Uterus (tissue), 4 donors: ENCODE results near the gene KCNQ1. TPM values are rescaled to one million over a fixed set of nuclear protein-coding genes. Genes with fewer than 3 reads are reported as not detected.

Source experiments
- DNase-seq, 2 donors: peaks; one replicate each; pipeline ENCODE4 v3.0.0-alpha.2; 2019 to 2020
- H3K27ac ChIP-seq, 2 donors: fragments of 200-600 bp; sonication (generic); 1 replicate in 1 of 2; 2 replicates in 1 of 2; pipeline ENCODE4 v1.5.1; 2016 to 2018
- H3K27me3 ChIP-seq, 2 donors: fragments of 200-600 bp; sonication (generic); one replicate each; pipeline ENCODE4 v1.5.1; 2018 to 2019; ENCODE audit warnings: control low read depth in 1 of 2
- H3K36me3 ChIP-seq, 2 donors: fragments of 200-600 bp; sonication (generic); one replicate each; pipeline ENCODE4 v1.5.1; 2019; ENCODE audit warnings: control low read depth in 1 of 2
- H3K4me1 ChIP-seq, 2 donors: fragments of 200-600 bp; sonication (generic); one replicate each; pipeline ENCODE4 v1.5.1; 2018 to 2019; ENCODE audit warnings: control low read depth in 1 of 2
- H3K4me3 ChIP-seq, 2 donors: fragments of 200-600 bp; sonication (generic); 1 replicate in 1 of 2; 2 replicates in 1 of 2; pipeline ENCODE4 v1.5.1; 2018 to 2019; ENCODE audit warnings: mild to moderate bottlenecking in 1 of 2
- H3K9me3 ChIP-seq, 2 donors: fragments of 200-600 bp; sonication (generic); one replicate each; pipeline ENCODE4 v1.5.1; 2019; ENCODE audit warnings: control low read depth in 1 of 2
- POLR2A ChIP-seq, 2 donors: fragments of 450-650 bp; IDR thresholded peaks; one replicate each; pipeline ENCODE4 v1.6.1; 2016; ENCODE audit warnings: antibody characterized with exemption in 2 of 2, mild to moderate bottlenecking in 1 of 2, moderate library complexity in 1 of 2
- intact Hi-C: fragments of 100-400 bp; cut with DNase I; formaldehyde crosslinking; loops from one replicate; pipeline ENCODE4 v1.15.1; 2023; ENCODE audit warnings: low total_unique reads
- total RNA-seq, 4 donors: library from RNA; depleted of rRNA in 3 of 4; stranded (reverse); fragments of >200 nt in 3 of 4; gene quantifications; one replicate each; pipeline versions ENCODE4 v1.1.0 to v1.2.4, GENCODE V29; 2014 to 2023
- TF ChIP-seq, protein P1 (sequence below), 4 experiments: fragments of 200-600 bp in 2 of 4; fragments of 450-650 bp in 2 of 4; sonication (generic) in 2 of 4; IDR thresholded peaks; one replicate each; pipeline ENCODE4 v1.5.1; 2016 to 2019; ENCODE audit warnings: antibody characterized with exemption in 4 of 4, mild to moderate bottlenecking in 2 of 4, moderate library complexity in 1 of 4
- donor health status: DM: yes; HTN: yes; CAD: no.

The KCNQ1 gene
- total RNA-seq, 4 donors from 2014 or later: 2.6 to 10.4 (median 5.4) TPM

DNA sequence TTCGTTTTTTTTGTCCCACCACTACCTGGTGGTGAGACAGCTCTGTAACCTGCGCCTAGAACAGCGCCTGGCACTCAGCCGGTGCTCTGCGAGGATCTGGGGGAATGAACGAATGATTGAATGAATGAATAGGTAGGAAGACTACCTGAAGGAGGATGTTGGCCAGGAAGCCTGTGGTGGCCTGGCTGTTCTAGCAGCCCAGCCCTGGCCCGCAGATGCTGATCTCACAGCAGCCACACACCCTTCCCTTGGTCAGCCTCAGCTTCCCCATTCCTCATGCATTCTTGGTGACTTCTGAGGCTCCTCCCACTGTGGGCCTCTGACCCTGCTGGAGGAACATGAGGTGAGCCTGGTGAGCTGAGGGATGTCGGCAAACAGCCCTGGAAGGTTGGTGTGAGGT is 4.2 kb upstream of the KCNQ1 start:
- DNase-seq: no peak
- intact Hi-C loops: no loop called here
- Histone ChIP-seq H3K4me1 (no peaks in the 10 kb centered on the region), H3K27ac (no peak overlapping the region), H3K27me3 (no peaks in the 10 kb centered on the region), H3K4me3 (no peak overlapping the region), H3K9me3 (no peaks in the 10 kb centered on the region), H3K36me3 (no peaks in the 10 kb centered on the region)
- TF ChIP-seq POLR2A (IDR thresholded peaks at IDR 0.05): no peak
- TF ChIP-seq, protein P1, sequence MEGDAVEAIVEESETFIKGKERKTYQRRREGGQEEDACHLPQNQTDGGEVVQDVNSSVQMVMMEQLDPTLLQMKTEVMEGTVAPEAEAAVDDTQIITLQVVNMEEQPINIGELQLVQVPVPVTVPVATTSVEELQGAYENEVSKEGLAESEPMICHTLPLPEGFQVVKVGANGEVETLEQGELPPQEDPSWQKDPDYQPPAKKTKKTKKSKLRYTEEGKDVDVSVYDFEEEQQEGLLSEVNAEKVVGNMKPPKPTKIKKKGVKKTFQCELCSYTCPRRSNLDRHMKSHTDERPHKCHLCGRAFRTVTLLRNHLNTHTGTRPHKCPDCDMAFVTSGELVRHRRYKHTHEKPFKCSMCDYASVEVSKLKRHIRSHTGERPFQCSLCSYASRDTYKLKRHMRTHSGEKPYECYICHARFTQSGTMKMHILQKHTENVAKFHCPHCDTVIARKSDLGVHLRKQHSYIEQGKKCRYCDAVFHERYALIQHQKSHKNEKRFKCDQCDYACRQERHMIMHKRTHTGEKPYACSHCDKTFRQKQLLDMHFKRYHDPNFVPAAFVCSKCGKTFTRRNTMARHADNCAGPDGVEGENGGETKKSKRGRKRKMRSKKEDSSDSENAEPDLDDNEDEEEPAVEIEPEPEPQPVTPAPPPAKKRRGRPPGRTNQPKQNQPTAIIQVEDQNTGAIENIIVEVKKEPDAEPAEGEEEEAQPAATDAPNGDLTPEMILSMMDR (IDR thresholded peaks at IDR 0.05): no peak

DNA sequence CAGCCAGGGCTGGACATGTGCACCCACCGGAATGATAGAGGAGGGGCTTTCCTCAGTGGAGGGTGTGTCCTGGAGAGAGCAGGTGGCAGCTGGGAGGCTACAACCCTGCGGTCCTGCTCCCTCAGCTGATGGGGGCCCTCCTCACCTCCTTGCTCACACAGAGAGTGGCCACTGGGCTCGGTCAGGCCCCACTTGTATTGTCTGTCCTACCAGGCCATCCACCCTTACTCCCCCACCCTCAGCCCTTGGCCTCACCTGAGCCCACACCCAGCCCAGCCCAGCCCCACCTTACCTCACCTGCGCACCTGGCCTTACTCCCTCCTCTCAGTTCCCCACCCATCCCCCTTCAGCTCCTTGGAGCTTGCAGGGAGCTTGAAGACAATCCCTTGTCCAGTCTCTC is 3.6 kb upstream of the KCNQ1 start:
- intact Hi-C loops: no loop called here
- no peak for DNase-seq
- H3K27ac ChIP-seq: no peak overlapping the region
- H3K27me3 ChIP-seq: no peaks in the 10 kb centered on the region
- H3K9me3 ChIP-seq: no peaks in the 10 kb centered on the region
- TF ChIP-seq POLR2A (IDR thresholded peaks at IDR 0.05): no peak
- TF ChIP-seq, protein P1 (IDR thresholded peaks at IDR 0.05): no peak
- H3K4me1 ChIP-seq: no peaks in the 10 kb centered on the region
- no peaks in the 10 kb centered on the region for H3K36me3 ChIP-seq
- H3K4me3 ChIP-seq: no peak overlapping the region

DNA sequence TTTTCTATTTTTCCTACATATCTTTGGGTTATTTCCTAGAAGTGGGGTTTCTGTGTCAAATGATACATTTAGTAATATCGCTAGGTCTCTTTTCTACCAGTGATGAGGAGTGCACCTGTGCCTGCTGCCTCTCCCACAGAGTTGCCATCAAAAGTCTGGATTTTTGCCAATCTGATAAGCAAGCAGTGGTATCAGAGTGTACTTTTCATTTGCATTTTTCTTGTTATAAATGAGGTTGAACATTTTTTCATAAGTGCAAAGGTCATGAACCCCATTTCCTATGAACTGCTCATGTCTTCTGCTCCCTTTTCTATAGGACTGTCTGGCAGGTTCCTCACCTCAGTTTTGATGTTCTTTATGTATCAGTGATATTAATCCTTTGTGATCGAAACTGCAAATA is 2.2 kb upstream of the KCNQ1 start:
- TF ChIP-seq, protein P1 (IDR thresholded peaks at IDR 0.05): no peak
- TF ChIP-seq POLR2A (IDR thresholded peaks at IDR 0.05): no peak
- H3K4me3 ChIP-seq: no peak overlapping the region
- no peaks in the 10 kb centered on the region for H3K9me3 ChIP-seq
- no peaks in the 10 kb centered on the region for H3K36me3 ChIP-seq
- DNase-seq: no peak
- H3K27me3 ChIP-seq: no peaks in the 10 kb centered on the region
- H3K27ac ChIP-seq: no peak overlapping the region
- no peaks in the 10 kb centered on the region for H3K4me1 ChIP-seq
- intact Hi-C loops: no loop called here

DNA sequence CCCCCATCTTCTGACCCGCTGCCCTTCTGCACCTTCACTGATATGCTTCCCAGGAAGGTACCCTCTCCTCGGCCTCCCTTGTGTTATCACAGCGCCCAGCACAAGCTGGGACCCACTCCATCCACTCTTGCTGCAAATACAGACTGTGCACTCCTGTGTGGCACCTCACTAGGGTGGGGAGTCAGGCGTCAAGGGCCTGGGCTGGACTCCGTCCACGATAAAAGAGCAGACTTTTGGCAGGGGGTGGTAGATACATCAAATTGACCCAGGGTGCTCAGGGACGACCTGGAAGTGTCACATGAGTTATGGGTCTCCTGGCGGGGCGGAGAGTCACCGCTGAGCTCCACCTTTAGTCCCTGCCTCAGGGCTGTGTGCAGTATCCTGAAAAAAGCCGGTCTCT is 1.4 kb upstream of the KCNQ1 start:
- TF ChIP-seq, protein P1 (IDR thresholded peaks at IDR 0.05): no peak
- TF ChIP-seq POLR2A (IDR thresholded peaks at IDR 0.05): no peak
- Histone ChIP-seq H3K27me3 (no peaks in the 10 kb centered on the region), H3K9me3 (no peaks in the 10 kb centered on the region), H3K4me3 (no peak overlapping the region), H3K36me3 (no peaks in the 10 kb centered on the region), H3K27ac (no peak overlapping the region), H3K4me1 (no peaks in the 10 kb centered on the region)
- intact Hi-C loops: no loop called here
- no peak for DNase-seq

DNA sequence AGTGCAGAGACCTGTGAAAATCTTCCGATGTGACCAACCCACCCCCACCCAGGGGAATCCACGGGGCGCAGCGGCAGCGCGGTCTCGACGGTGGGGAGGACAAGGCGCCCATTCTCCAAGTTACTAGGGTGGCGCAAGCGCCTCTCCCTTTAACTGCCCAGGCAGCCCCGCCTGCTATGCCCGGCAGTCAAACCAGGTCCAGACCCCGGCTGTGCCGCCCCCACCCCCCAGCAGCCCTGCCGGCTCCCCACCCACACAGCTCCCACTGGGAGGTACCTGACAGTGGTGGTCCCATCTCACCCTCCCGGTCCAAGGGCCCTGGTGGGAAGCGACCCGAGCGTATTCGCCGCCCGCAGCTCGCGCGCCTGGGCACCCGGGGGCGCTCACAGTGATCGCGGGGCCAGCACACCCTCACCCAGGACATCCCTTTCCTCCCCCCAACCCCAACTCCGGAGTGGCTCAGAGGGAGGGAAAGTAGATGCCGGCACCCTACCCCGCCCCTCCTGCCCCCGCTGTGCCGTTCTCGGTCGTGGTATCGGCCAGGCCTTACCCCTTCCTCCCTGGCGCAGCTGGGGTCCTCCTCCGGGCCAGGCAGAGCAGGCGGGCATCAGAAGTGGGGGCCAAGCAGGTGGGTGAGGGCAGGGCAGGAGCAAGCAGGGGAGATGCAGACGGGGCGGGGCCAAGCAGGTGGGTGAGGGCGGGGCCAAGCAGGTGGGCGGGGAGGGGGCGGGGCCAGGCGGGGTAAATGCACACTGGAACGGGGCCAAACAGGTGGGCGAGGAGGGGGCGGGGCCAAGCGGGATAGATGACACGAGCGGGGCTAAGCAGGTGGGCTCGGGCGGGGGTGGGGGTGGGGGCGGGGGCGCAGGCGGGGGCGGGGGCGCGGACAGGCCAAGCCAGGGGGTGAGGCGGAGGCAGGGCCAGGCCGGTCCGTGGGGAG is 657 bp upstream of the KCNQ1 start, which contains the start of gene TRPM5:
TSS of gene TRPM5 (minus strand) at position 634 of the 940 bp plus-strand sequence. CDS start 21,478 bp downstream, outside the sequence.
- H3K27ac ChIP-seq: no peak within 1 kb of the TSS

More for the DNA sequence above, 657 bp upstream of the KCNQ1 start, which contains the start of gene TRPM5:
- H3K4me1 ChIP-seq: no peaks in the 10 kb centered on the region
- intact Hi-C loops: no loop called here
- H3K36me3 ChIP-seq: no peaks in the 10 kb centered on the region
- H3K9me3 ChIP-seq: no peaks in the 10 kb centered on the region
- DNase-seq: no peak
- H3K4me3 ChIP-seq: no peak within 1 kb of the TSS
- TF ChIP-seq, protein P1 (IDR thresholded peaks at IDR 0.05): no peak
- no peak for TF ChIP-seq POLR2A (IDR thresholded peaks at IDR 0.05)
- no peaks in the 10 kb centered on the region for H3K27me3 ChIP-seq
